ENCODE results near the gene MSL3B.

The MSL3B gene

GRCh38 chr2:233816334-233816733 is 51.9 kb downstream of the MSL3B start:
- no peak for DNase-seq

DNA sequence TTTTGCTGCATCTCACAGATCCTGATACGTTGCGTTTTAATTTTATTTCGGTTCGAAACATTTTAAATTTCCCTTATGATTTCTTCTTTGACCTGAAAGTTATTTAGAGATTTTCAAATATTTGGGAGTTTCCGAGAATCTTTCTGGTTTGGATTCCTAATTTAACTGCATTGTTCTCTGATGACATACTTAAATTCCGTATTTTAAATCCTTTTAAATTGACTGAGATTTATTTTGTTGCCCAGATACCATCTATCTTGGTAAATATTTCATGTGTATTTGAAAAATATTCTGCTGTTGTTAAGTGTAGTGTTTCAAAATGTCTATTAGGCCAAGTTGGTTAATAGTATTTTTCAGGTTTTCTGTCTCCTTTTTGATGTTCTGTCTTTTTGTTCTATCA is 52.3 kb downstream of the MSL3B start:
- no peak for DNase-seq

All from 8988T (cell line).